HAP-1 (cell line): ENCODE results near the gene PCBP3.
"Not testable (repeated sequence)": the region's sequence is repeated elsewhere in the genome, so short reads cannot be mapped to it uniquely, and the experiment has no call there.

Source experiments
- DNase-seq, 2 experiments: peaks; one replicate each; pipeline ENCODE4 v3.0.0-alpha.2; 2016 to 2020; ENCODE audit warnings: low spot score in 2 of 2
- H3K27me3 ChIP-seq: fragments of 250-450 bp; sonication (Bioruptor Pico); 2 replicates; pipeline ENCODE4 v1.5.1; 2020; ENCODE audit warnings: low read depth, mild to moderate bottlenecking, moderate library complexity
- H3K36me3 ChIP-seq: fragments of 250-450 bp; sonication (Bioruptor Pico); replicated peaks from 2 replicates; pipeline ENCODE4 v1.5.1; 2020; ENCODE audit warnings: mild to moderate bottlenecking
- H3K4me1 ChIP-seq: fragments of 250-450 bp; sonication (Bioruptor Pico); 2 replicates; pipeline ENCODE4 v1.5.1; 2020; ENCODE audit warnings: mild to moderate bottlenecking
- H3K4me3 ChIP-seq: fragments of 250-450 bp; sonication (Bioruptor Pico); 2 replicates; pipeline ENCODE4 v1.5.1; 2020; ENCODE audit warnings: mild to moderate bottlenecking, moderate library complexity
- H3K9me3 ChIP-seq: fragments of 250-450 bp; sonication (Bioruptor Pico); 2 replicates; pipeline ENCODE4 v1.5.1; 2020; ENCODE audit warnings: mild to moderate bottlenecking, moderate library complexity
- in situ Hi-C: fragments of 300-500 bp; cut with MboI; formaldehyde crosslinking; loops from 3 replicates; pipeline ENCODE4 v1.14.3; 2020; ENCODE audit warnings: low sequenced_read_pairs, inconsistent platforms, mixed read lengths

Gene PCBP3

GRCh38 chr21:45808663-45809062, 165.1 kb downstream of the PCBP3 start:
- in situ Hi-C loops = loop anchor here (25.0 kb wide), 1 partner anchor 521 kb away; the partner anchor contains the start of gene POFUT2
- H3K4me3 ChIP-seq, H3K4me1 ChIP-seq, H3K36me3 ChIP-seq, H3K27me3 ChIP-seq, H3K9me3 ChIP-seq, DNase-seq: not testable (repeated sequence)

DNA sequence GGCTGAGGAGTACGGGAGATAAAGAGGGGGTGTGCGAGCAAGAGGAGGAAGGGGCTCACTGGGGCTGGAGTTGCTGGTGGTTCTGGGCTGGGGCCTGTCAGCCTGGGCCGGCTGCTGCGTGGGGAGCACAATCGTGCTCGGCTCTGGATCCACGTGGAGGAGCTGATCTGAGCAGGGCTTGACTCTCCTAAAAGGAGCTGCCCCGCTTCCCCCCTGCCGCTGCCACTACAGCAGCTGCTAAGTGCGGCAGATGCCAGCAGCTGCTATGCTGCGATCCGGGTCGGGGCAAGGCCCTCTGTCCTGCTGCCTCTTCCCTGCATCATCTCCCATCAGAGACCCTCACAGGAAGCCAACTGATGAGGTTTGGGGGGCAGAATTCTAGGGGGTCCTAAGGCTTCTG, 165.9 kb downstream of the PCBP3 start:
- in situ Hi-C loops = loop anchor here (25.0 kb wide), 1 partner anchor 522 kb away; the partner anchor contains the start of gene POFUT2
- no peaks in the 10 kb centered on the region for H3K27me3 ChIP-seq
- no peaks in the 10 kb centered on the region for H3K9me3 ChIP-seq
- H3K4me3 ChIP-seq = no peak overlapping the region
- no peaks in the 10 kb centered on the region; the same call in 1 of the 2 replicates for H3K4me1 ChIP-seq
- DNase-seq = no peak
- no peaks in the 10 kb centered on the region for H3K36me3 ChIP-seq

DNA sequence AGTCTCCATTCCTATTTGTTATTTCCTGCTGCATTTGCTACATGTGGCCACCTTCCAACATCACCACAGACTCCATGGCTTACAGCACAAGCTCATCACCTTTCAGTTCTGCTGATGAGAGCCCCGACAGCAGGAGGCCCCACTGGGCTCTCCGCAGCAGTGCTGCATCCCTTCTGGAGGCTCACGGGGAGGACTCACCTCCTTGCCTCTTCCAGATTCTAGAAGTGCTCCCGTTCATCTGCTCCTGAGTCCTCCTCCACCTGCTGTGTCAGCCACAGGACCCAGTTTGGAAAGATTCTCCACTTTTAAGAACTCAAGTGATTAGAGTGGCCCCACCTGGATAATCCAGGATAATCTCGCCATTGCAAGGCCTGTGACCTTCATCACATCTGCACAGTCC, 167.6 kb downstream of the PCBP3 start:
- DNase-seq = no peak
- Histone ChIP-seq H3K27me3 (no peaks in the 10 kb centered on the region), H3K9me3 (no peaks in the 10 kb centered on the region), H3K36me3 (no peaks in the 10 kb centered on the region), H3K4me3 (no peak overlapping the region), H3K4me1 (no peaks in the 10 kb centered on the region; the same call in 1 of the 2 replicates)
- in situ Hi-C loops = loop anchor here (25.0 kb wide), 1 partner anchor 524 kb away; the partner anchor contains the start of gene POFUT2

GRCh38 chr21:45814210-45814940, 170.8 kb downstream of the PCBP3 start:
- DNase-seq, H3K27me3 ChIP-seq: not testable (repeated sequence)

DNA sequence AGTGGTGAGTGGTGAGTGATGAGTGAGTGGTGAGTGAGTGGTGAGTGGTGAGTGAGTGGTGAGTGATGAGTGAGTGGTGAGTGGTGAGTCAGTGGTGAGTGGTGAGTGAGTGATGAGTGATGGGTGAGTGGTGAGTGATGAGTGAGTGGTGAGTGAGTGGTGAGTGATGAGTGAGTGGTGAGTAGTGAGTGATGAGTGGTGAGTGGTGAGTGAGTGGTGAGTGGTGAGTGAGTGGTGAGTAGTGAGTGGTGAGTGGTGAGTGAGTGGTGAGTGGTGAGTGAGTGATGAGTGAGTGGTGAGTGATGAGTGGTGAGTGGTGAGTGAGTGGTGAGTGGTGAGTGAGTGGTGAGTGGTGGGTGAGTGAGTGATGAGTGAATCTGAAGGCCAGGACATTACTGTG, 172.3 kb downstream of the PCBP3 start:
- H3K36me3 ChIP-seq, H3K27me3 ChIP-seq, DNase-seq, H3K9me3 ChIP-seq, H3K4me1 ChIP-seq, H3K4me3 ChIP-seq: not testable (repeated sequence)
- in situ Hi-C loops = loop anchor here (5.0 to 25.0 kb wide), 2 partner anchors 258 to 528 kb away; partner anchors contain the start of gene POFUT2

More at GRCh38 chr21:45814210-45814940, 170.8 kb downstream of the PCBP3 start:
- in situ Hi-C loops = loop anchor here (25.0 kb wide), 1 partner anchor 527 kb away; the partner anchor contains the start of gene POFUT2
- not testable (repeated sequence) for H3K4me1 ChIP-seq, H3K36me3 ChIP-seq, H3K9me3 ChIP-seq, H3K4me3 ChIP-seq

- H3K27me3 ChIP-seq = no peaks in the 10 kb centered on the region
- DNase-seq = no peak
- in situ Hi-C loops = loop anchor here (5.0 to 25.0 kb wide), 2 partner anchors 259 to 529 kb away; partner anchors contain the start of gene POFUT2
- 0 out of 2 replicates have a peak, but pooled peaks cover 2% of the 10 kb centered on the region for H3K4me1 ChIP-seq
- no peaks in the 10 kb centered on the region for H3K9me3 ChIP-seq
- H3K36me3 ChIP-seq = no peaks in the 10 kb centered on the region
- H3K4me3 ChIP-seq = no peak overlapping the region
Measured at GRCh38 chr21:45816794-45817193, 173.3 kb downstream of the PCBP3 start.

- in situ Hi-C loops = loop anchor here (5.0 to 25.0 kb wide), 2 partner anchors 260 to 530 kb away; partner anchors contain the start of gene POFUT2
- no peak overlapping the region for H3K4me3 ChIP-seq
- H3K9me3 ChIP-seq = no peaks in the 10 kb centered on the region
- no peak for DNase-seq
- no peaks in the 10 kb centered on the region for H3K27me3 ChIP-seq
- H3K4me1 ChIP-seq = 0 out of 2 replicates have a peak, but pooled peaks cover 2% of the 10 kb centered on the region
- no peaks in the 10 kb centered on the region for H3K36me3 ChIP-seq
Measured at GRCh38 chr21:45817345-45817744, 173.8 kb downstream of the PCBP3 start.

GRCh38 chr21:45818276-45818903, 174.9 kb downstream of the PCBP3 start:
- DNase-seq = no peak
- H3K4me3 ChIP-seq = no peak overlapping the region
- H3K9me3 ChIP-seq = no peaks in the 10 kb centered on the region
- H3K4me1 ChIP-seq = 0 out of 2 replicates have a peak, but pooled peaks cover 2% of the 10 kb centered on the region
- H3K36me3 ChIP-seq = no peaks in the 10 kb centered on the region
- in situ Hi-C loops = loop anchor here (5.0 to 25.0 kb wide), 2 partner anchors 261 to 531 kb away; partner anchors contain the start of gene POFUT2
- no peaks in the 10 kb centered on the region for H3K27me3 ChIP-seq

- Histone ChIP-seq H3K27me3 (no peaks in the 10 kb centered on the region), H3K36me3 (no peaks in the 10 kb centered on the region), H3K4me3 (no peak overlapping the region), H3K9me3 (no peaks in the 10 kb centered on the region), H3K4me1 (0 out of 2 replicates have a peak, but pooled peaks cover 2% of the 10 kb centered on the region)
- no peak for DNase-seq
- in situ Hi-C loops = loop anchor here (5.0 to 25.0 kb wide), 2 partner anchors 262 to 532 kb away; partner anchors contain the start of gene POFUT2
Measured at GRCh38 chr21:45818904-45819285, 175.4 kb downstream of the PCBP3 start.

DNA sequence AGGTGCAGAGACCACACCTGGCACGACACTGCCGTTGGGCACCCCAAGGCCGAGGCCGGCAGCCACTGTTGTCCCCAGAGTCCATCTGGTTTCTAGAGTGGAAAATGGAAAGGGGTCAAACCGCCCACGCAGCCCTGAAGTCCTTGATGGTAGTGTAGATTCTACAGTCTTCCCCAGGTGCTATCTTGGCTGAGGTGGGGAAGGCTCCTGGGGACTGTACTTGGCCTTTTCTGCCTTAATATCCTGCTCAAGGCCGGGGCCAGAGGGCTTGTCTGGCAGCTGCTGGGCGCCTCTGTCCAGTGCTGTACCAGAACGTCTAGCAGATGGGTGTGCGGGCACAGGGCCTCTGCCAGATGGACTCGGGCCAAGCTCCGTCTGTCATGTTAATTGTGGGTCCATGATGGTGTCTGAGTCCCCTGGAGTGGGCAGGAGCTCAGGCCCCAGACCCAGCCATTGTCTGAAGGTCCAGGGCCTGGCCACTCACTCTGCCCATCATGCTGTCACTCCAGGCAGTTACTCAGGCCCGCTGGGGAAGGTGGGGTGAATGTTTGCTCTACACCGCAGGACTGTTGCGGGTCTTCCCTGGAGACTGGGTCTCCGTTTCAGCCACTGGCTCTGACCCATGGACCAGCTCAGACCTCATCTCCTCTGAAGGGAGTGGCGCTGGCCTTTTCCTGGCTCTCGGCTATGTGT, 176.1 kb downstream of the PCBP3 start:
- in situ Hi-C loops = loop anchor here (5.0 to 25.0 kb wide), 2 partner anchors 262 to 532 kb away; partner anchors contain the start of gene POFUT2
- no peaks in the 10 kb centered on the region for H3K27me3 ChIP-seq
- no peak for DNase-seq
- H3K4me3 ChIP-seq = no peak overlapping the region
- H3K9me3 ChIP-seq = no peaks in the 10 kb centered on the region
- 0 out of 2 replicates have a peak, but pooled peaks cover 2% of the 10 kb centered on the region for H3K4me1 ChIP-seq
- no peaks in the 10 kb centered on the region for H3K36me3 ChIP-seq

- Histone ChIP-seq H3K4me3 (no peak overlapping the region), H3K36me3 (no peaks in the 10 kb centered on the region), H3K27me3 (no peaks in the 10 kb centered on the region), H3K4me1 (0 out of 2 replicates have a peak, but pooled peaks cover 2% of the 10 kb centered on the region), H3K9me3 (no peaks in the 10 kb centered on the region)
- DNase-seq = peak; percentile 87 to 92
- in situ Hi-C loops = loop anchor here (25.0 kb wide), 1 partner anchor 533 kb away; the partner anchor contains the start of gene POFUT2
Measured at GRCh38 chr21:45820171-45821091, 176.9 kb downstream of the PCBP3 start.

- Histone ChIP-seq H3K36me3 (no peaks in the 10 kb centered on the region), H3K4me3 (no peak overlapping the region), H3K27me3 (no peaks in the 10 kb centered on the region), H3K4me1 (0 out of 2 replicates have a peak, but pooled peaks cover 2% of the 10 kb centered on the region), H3K9me3 (no peaks in the 10 kb centered on the region)
- no peak for DNase-seq
- in situ Hi-C loops = loop anchor here (25.0 kb wide), 1 partner anchor 534 kb away; the partner anchor contains the start of gene POFUT2
Measured at GRCh38 chr21:45821315-45821962, 177.9 kb downstream of the PCBP3 start.
